ENCODE data around the gene PAM. TPM values are rescaled to one million over a fixed set of nuclear protein-coding genes. Genes with fewer than 3 reads are reported as not detected.
"Not testable (repeated sequence)": the region's sequence is repeated elsewhere in the genome, so short reads cannot be mapped to it uniquely, and the experiment has no call there.

Gene PAM
- total RNA-seq, 1 donor from 2014 or later: 859 TPM

DNA sequence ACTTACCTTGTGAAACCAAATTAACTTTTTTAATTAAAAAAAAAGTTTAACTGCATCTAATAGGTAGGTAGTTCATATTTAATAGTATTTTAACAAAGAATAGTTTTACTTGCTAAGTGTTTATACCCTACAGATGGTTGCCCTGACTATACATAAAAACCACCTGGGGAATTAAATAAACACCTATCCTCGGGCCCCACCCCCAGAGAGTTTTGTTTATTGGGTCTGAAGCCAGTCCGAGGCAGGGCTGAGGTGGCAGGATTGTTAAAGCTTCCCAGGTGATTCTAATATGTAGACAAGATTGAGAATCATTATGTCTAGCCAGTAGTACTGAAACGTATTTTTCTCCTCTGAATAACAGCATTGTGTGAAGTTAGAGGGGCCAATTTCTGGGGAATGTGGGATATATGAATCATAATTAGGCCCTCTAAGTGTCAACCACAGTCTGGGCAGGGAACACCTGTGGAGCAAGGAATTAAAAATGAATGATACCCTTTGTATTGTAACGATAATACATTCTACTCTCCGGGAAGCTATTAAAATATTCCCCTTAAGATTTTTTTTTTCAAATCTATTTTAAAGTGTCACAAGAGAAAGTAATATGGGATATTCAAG, 5.6 kb upstream of the PAM start:
- ATAC-seq (ENCODE audit: poor library complexity) (no peak), DNase-seq (no peak)
- intact Hi-C loops (cut with DNase I): no loop called here

GRCh38 chr5:102750151-102750834, 4.8 kb upstream of the PAM start:
- no peak for ATAC-seq (ENCODE audit: poor library complexity)
- no peak for DNase-seq
- intact Hi-C loops (cut with DNase I): no loop called here

DNA sequence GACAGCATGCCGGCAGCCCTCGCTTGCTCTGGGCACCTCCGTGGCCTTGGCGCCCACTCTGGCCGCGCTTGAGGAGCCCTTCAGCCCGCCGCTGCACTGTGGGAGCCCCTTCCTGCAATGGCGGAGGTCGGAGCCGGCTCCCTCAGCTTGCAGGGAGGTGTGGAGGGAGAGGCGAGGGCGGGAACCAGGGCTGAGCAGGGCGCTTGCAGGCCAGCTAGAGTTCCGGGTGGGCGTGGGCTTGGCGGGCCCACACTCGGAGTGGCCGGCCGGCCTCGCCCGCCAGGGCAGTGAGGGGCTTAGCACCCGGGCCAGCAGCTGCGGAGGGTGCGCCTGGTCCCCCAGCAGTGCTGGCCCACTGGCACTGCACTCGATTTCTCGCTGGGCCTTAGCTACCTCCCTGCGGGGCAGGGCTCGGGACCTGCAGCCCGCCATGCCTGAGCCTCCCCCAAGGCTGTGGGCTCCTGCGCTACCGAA, 3.2 kb upstream of the PAM start:
- intact Hi-C loops (cut with DNase I); ATAC-seq (ENCODE audit: poor library complexity): not testable (repeated sequence)
- DNase-seq: peak; percentile 33

- ATAC-seq (ENCODE audit: poor library complexity) (peak; percentile 9), DNase-seq (no peak)
- intact Hi-C loops (cut with DNase I): no loop called here
Observed at GRCh38 chr5:102753889-102754766, 977 bp upstream of the PAM start.

GRCh38 chr5:102755686-102756371, 724 bp downstream of the PAM start:
- DNase-seq (peak; percentile 69), ATAC-seq (ENCODE audit: poor library complexity) (peak; percentile 66)
- intact Hi-C loops (cut with DNase I): no loop called here

GRCh38 chr5:102758576-102758975, 3.5 kb downstream of the PAM start:
- ATAC-seq (ENCODE audit: poor library complexity) (no peak), DNase-seq (no peak)
- intact Hi-C loops (cut with DNase I): no loop called here

- no peak for DNase-seq
- ATAC-seq (ENCODE audit: poor library complexity): no peak
- intact Hi-C loops (cut with DNase I): no loop called here
Observed at GRCh38 chr5:102759289-102759688, 4.2 kb downstream of the PAM start.

DNA sequence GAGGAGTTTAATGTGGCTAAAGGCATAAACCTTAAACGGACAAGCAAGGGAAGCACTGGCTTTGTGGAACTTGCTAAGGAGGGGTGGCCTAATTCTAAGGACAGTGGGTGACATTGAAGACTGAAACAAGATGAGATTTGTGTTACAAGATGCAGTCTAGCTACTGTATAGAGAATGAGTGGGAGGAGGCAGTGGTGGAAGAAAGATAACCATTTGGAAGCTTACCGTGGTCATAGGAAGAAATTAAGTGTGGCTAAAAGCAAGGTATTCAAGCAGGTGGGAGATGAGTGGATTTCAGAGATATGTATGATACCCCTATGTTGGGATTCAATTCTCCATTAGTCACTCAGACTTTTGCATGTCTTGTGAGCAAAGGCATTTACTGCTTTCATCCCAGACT, 4.6 kb downstream of the PAM start:
- intact Hi-C loops (cut with DNase I): loop anchor here (10.0 kb wide), 1 partner anchor 365 kb away; the partner anchor contains the start of genes GIN1 and PPIP5K2
- ATAC-seq (ENCODE audit: poor library complexity) (no peak), DNase-seq (no peak)

GRCh38 chr5:102760815-102761214, 5.7 kb downstream of the PAM start:
- DNase-seq: no peak
- ATAC-seq (ENCODE audit: poor library complexity): peak; percentile 30
- intact Hi-C loops (cut with DNase I): loop anchor here (10.0 kb wide), 1 partner anchor 364 kb away; the partner anchor contains the start of genes GIN1 and PPIP5K2

DNA sequence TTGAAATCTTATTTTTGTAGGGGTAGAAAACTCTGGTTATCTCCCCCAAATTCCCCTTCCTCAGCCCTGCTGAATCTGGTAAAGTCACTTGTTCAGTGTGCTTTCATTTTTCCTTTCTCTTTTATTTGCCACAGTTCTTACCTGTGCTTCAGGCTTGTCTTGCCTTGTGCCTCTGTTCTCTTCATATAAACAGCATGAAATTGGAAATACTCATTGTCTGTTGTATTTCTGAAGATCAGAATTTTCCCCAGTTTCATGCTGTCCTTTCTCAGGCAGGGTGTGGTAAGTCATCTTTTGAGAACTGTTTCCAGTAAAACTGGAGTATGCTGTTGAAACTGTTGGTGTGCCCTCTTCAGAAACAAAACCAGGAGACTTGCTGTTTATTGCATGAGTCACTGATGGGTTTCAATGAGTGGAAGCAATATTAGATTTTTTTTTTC, 7.0 kb downstream of the PAM start:
- intact Hi-C loops (cut with DNase I): loop anchor here (10.0 kb wide), 1 partner anchor 363 kb away; the partner anchor contains the start of genes GIN1 and PPIP5K2
- DNase-seq: no peak
- ATAC-seq (ENCODE audit: poor library complexity): peak; percentile 30

DNA sequence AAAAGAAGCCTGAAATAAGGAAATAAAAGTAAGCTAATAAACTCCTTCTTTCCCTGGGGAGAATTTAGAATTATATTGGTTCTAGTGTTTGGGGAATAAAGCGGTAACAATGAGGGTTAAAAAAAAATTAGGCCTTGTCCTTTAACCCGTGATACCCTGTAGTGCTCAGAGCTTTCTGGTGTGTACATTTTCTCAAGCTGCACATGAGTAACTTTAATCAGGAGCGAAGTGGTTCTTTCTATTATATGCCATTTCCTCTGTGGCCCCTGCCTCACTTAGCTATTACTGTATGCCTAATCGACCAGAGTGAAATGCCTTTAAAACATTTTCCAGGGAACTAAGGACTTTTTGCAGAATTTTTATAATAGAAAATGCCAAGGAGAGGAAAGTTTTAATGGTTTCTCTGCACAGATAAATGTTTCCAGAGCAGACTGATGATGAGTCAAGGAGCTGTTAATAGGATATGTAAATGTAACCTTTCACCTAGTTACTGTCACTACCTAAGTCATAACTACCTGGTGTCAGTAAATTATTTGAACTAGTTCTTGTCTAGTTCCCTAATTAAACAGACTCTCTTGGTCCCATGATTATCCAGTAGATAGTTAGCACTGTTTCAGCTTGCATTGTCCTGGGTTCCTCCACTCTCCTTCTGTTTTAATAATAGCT, 7.6 kb downstream of the PAM start:
- DNase-seq (no peak), ATAC-seq (ENCODE audit: poor library complexity) (peak; percentile 54)
- intact Hi-C loops (cut with DNase I): loop anchor here (10.0 kb wide), 1 partner anchor 362 kb away; the partner anchor contains the start of genes GIN1 and PPIP5K2

DNA sequence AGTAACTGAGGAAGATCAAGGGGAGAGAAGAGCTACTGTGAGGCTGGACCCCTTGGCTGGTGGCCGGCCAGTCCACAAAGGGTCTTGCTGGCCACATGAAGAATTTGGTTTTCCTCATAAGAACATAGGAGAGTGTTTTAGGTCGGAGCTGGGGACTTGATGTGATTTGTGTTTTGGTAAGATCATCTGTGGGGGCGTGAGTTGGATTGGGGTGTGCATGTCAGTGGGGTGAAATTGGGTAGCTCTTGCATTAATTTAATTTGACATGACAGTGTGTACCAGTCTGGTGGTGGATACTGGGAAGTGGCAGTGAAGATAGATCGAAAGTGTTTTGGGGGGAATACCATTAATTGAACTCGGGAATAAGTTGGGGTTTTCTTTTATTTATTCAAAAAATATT, 8.6 kb downstream of the PAM start:
- no peak for ATAC-seq (ENCODE audit: poor library complexity)
- no peak for DNase-seq
- intact Hi-C loops (cut with DNase I): loop anchor here (10.0 kb wide), 1 partner anchor 361 kb away; the partner anchor contains the start of genes GIN1 and PPIP5K2

DNA sequence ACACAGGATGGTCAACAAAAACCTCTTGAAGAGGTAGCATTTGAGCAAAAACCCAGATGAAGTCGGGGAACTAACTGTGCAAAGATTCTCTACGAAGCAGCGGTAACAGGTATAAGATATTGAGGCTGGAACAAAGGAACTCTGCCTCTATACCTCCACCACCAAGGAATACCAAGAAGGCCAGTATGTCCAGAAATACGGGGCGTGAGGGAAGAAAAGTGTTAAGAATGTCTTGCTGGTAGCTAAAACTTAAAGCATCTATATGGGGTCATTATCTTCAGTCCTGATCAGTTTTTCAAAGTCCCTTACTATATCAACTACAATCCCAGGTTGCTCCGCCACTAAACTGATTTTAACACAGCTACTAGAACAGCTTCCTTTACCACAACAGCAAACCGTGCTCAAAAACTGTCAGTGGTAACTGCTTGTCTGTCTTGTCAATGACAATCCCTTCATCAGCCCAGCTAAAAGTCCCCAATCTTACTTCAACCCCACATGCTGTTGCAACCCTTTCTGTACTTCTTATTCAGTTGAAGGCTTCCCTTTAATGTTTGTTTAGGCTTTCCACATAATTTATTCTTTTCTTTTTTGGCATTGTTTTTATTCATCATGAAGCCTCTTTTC, 9.4 kb downstream of the PAM start:
- DNase-seq (no peak), ATAC-seq (ENCODE audit: poor library complexity) (no peak)
- intact Hi-C loops (cut with DNase I): loop anchor here (10.0 kb wide), 1 partner anchor 360 kb away; the partner anchor contains the start of genes GIN1 and PPIP5K2

GRCh38 chr5:102765350-102765749, 10.2 kb downstream of the PAM start:
- intact Hi-C loops (cut with DNase I): loop anchor here (10.0 kb wide), 1 partner anchor 359 kb away; the partner anchor contains the start of genes GIN1 and PPIP5K2
- ATAC-seq (ENCODE audit: poor library complexity): no peak
- no peak for DNase-seq

DNA sequence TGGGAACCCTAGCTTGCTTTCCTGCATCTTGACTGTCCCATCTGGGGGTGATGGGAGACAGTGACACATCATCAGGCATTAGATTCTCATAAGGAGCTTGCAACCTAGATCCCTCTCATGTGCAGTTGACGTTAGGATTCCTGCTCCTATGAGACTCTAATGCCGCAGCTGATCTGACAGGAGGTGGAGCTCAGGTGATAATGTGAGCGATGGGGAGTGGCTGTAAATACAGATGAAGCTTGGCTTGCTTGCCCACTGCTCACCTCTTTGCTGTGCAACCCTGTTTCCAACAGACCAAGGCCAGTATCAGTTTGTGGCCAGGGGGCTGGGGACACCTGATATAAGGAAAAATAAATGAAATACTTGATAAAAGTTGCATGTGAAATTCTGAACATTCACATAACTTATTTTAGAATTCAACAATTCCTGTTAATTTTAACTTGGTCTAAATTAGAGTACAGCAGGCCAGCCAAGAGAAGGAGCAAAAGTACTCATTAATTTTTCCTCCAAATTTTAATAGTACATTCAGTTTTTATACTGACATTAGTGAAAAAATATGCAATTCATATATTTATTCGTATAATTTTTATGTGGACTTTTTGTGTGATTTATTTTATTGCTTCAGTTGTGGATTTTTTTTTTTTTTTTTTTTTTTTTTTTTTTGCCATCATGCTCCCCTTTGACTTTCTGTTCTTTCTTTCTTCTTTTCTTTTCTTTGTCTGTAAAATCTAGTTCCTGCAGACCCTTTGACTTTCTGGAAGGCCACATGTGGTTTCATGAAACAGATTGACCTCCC, 11.4 kb downstream of the PAM start:
- intact Hi-C loops (cut with DNase I): loop anchor here (10.0 kb wide), 1 partner anchor 358 kb away; the partner anchor contains the start of genes GIN1 and PPIP5K2
- no peak for ATAC-seq (ENCODE audit: poor library complexity)
- DNase-seq: no peak

GRCh38 chr5:102767862-102768261, 12.8 kb downstream of the PAM start:
- no peak for DNase-seq
- no peak for ATAC-seq (ENCODE audit: poor library complexity)
- intact Hi-C loops (cut with DNase I): loop anchor here (10.0 kb wide), 1 partner anchor 357 kb away; the partner anchor contains the start of genes GIN1 and PPIP5K2

Data from Right ventricle myocardium superior (tissue), 1 donor.